BLaER1 treated with 17β-estradiol and CSF1 and Interleukin-3, amounts not matched to agents 10 nM and 100 nM (cell line): ENCODE measurements around the gene PRKRA.
"Not testable (repeated sequence)": the region's sequence is repeated elsewhere in the genome, so short reads cannot be mapped to it uniquely, and the experiment has no call there.

Experiments used
- H3K27ac ChIP-seq, 11 experiments: shearing (Covaris generic); formaldehyde crosslinking; 2 replicates each; pipeline ENCODE4 v1.8.1; 2022
- H3K27me3 ChIP-seq, 11 experiments: shearing (Covaris generic); formaldehyde crosslinking; 2 replicates each; pipeline ENCODE4 v1.8.1; 2022
- H3K36me3 ChIP-seq, 11 experiments: shearing (Covaris generic); formaldehyde crosslinking; 2 replicates each; pipeline ENCODE4 v1.8.1; 2022
- H3K4me1 ChIP-seq, 10 experiments: shearing (Covaris generic); formaldehyde crosslinking; 2 replicates each; pipeline ENCODE4 v1.8.1; 2022
- H3K4me2 ChIP-seq, 11 experiments: shearing (Covaris generic); formaldehyde crosslinking; 2 replicates each; pipeline ENCODE4 v1.8.1; 2022
- H3K4me3 ChIP-seq, 10 experiments: shearing (Covaris generic); formaldehyde crosslinking; 2 replicates each; pipeline ENCODE4 v1.8.1; 2022
- H3K9ac ChIP-seq, 11 experiments: shearing (Covaris generic); formaldehyde crosslinking; 2 replicates each; pipeline ENCODE4 v1.8.1; 2022
- H3K9me3 ChIP-seq, 11 experiments: shearing (Covaris generic); formaldehyde crosslinking; replicated peaks in 1 of 11; 2 replicates each; pipeline ENCODE4 v1.8.1; 2022
- H4K20me1 ChIP-seq, 11 experiments: shearing (Covaris generic); formaldehyde crosslinking; 2 replicates each; pipeline ENCODE4 v1.8.1; 2022
- Cebpa-rat ChIP-seq, 11 experiments: shearing (Covaris generic); IDR thresholded peaks; 2 replicates each; pipeline ENCODE4 v1.8.1; 2022

Gene PRKRA

DNA sequence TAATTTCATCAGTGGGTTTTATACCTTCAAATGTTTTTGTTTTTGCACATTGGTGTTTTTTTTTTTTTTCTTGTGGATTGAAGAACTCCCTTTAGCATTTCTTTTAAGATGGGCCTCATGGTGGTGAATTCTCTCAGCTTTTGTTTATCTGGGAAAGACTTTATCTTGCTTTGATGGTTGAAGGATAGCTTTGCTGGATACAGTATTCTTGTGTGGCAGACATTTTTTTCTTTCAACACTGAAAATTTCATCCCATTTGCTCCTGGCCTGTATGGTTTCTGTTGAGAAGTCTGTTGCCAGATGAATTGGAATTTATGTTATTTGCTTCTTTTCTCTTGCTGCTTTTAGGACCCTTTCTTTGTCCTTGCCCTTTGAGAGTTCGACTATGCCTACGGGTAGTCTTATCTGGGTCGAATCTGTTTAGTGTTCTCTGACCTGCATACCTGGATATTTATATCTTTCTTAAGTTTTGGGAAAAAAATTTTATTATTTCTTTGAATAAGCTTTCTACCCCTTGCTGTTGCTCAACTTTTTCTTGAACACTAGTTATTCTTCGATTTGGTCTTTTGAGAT lies 25.6 kb downstream of the PRKRA start:
- H3K4me1 ChIP-seq: peaks cover 3 to 7% (median 4%) of the 10 kb centered on the region in 10 experiments; a peak in 17 of 20 replicates
- no peak overlapping the region for H3K4me2 ChIP-seq
- no peak overlapping the region for H3K4me3 ChIP-seq
- H3K36me3 ChIP-seq: peaks cover 69 to 99% (median 94%) of the 10 kb centered on the region in 11 experiments
- no peak for TF ChIP-seq Cebpa-rat (IDR thresholded peaks at IDR 0.05)
- H3K9me3 ChIP-seq: peaks cover 8 to 55% (median 41%) of the 10 kb centered on the region in 11 experiments
- no peak overlapping the region for H3K9ac ChIP-seq
- H3K27me3 ChIP-seq: no peaks in the 10 kb centered on the region
- no peak overlapping the region for H3K27ac ChIP-seq
- peaks cover 0 to 5% (median 0%) of the 10 kb centered on the region in 11 experiments; a peak in 3 of 22 replicates for H4K20me1 ChIP-seq

DNA sequence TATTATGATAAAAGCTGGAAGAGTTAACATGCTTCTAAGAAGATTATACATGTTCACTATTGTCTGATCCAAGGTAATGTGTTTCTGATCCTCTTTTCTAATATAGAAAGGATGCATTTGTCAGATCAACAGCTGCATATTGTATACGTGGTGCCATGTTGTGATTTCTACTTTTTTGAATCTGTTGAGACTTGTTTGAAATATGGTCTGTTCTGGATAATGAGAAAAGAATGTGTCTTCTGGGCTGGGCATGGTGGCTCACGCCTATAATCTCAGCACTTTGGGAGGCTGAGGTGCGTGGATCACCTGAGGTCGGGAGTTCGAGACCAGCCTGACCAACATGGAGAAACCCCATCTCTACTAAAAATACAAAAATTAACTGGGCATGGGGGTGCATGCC lies 27.2 kb downstream of the PRKRA start:
- H3K27ac ChIP-seq, H3K27me3 ChIP-seq, H3K4me3 ChIP-seq, H4K20me1 ChIP-seq, H3K4me2 ChIP-seq, H3K9ac ChIP-seq: not testable (repeated sequence)
- H3K36me3 ChIP-seq: peaks cover 53 to 94% (median 78%) of the 10 kb centered on the region in 11 experiments
- peaks cover 5 to 21% (median 12%) of the 10 kb centered on the region in 10 experiments; a peak in 19 of 20 replicates for H3K4me1 ChIP-seq
- H3K9me3 ChIP-seq: peaks cover 8 to 55% (median 41%) of the 10 kb centered on the region in 11 experiments

DNA sequence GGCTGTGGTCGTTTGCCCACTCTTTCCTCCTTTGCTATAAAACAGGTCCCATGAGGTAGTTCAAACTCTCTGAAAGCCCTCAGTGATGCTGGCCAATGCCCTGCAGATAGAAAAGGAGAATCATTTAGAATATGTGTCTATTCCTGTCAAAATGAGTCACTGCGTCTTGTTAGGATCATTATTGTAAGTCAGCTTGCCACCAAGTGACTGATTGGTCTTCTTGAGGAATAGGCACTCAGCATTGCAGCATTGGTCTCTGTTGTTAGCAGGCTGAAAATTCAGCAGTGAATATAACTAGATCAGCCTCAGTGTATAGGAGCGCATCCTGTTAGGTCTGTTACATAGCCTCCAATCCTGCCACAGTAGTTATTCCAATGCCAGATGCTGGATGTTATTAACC lies 28.9 kb downstream of the PRKRA start:
- peaks cover 8 to 55% (median 41%) of the 10 kb centered on the region in 11 experiments for H3K9me3 ChIP-seq
- H3K36me3 ChIP-seq: peaks cover 41 to 86% (median 65%) of the 10 kb centered on the region in 11 experiments
- H3K4me2 ChIP-seq: no peak overlapping the region
- no peak overlapping the region for H3K27ac ChIP-seq
- TF ChIP-seq Cebpa-rat (IDR thresholded peaks at IDR 0.05): no peak
- H3K4me3 ChIP-seq: no peak overlapping the region
- no peak overlapping the region for H3K9ac ChIP-seq
- peaks cover 19 to 37% (median 25%) of the 10 kb centered on the region in 10 experiments for H3K4me1 ChIP-seq
- no peaks in the 10 kb centered on the region for H3K27me3 ChIP-seq
- H4K20me1 ChIP-seq: peaks cover 0 to 19% (median 0%) of the 10 kb centered on the region in 11 experiments; a peak in 3 of 22 replicates

DNA sequence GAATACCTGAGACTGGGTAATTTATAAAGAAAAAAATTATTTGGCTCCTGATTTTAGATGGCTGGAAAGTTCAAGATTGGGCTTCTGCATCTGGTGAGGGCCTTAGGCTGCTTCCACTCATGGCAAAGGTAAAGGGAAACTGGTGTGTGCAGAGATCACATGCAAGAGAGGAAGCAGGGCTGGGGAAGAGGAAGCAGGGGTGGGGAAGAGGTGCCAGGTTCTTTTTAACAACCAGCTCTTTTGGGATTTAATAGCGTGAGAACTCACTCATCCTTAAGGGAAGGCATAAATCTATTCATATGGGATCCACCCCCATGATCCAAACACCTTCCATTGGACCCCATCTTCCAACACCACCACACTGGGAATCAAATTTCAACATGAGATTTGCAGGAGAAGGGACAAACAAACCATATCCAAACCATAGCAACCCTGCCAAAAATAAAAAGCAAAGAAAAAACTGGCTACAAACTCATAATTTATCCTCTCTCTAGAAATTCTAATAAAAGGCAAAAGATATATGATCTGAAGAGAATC lies 30.4 kb downstream of the PRKRA start:
- Histone ChIP-seq H3K4me1 (peaks cover 29 to 53% (median 40%) of the 10 kb centered on the region in 10 experiments), H4K20me1 (peaks cover 0 to 19% (median 0%) of the 10 kb centered on the region in 11 experiments; a peak in 2 of 22 replicates), H3K4me2 (peak overlapping the region in 8 of 11 experiments; percentile 1 to 24 (median 20); a peak in 7 of 22 replicates), H3K36me3 (peaks cover 26 to 82% (median 52%) of the 10 kb centered on the region in 11 experiments), H3K4me3 (no peak overlapping the region), H3K9me3 (peaks cover 6 to 45% (median 38%) of the 10 kb centered on the region in 11 experiments), H3K27me3 (no peaks in the 10 kb centered on the region), H3K27ac (no peak overlapping the region), H3K9ac (no peak overlapping the region)
- no peak for TF ChIP-seq Cebpa-rat (IDR thresholded peaks at IDR 0.05)

DNA sequence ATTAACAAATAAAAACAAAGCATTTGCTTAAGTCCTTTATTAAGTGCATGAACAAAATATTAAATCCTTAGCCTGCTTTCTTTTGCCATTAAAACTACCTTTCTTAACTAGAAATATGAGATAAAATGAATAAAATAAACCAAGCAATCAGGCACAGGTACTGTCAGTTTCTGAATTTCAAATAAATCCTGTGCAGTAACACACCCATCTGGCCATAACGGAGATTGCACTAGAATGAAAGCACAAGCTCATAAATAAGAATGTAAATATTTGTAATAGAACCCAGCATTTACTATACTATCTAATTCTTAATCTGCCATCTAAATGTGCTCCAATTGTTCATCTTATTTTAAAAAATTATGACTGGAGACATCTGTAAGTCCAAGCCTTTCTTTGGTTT lies 31.9 kb downstream of the PRKRA start:
- Histone ChIP-seq H3K4me2 (peak overlapping the region in 2 of 11 experiments; percentile 30 to 76; a peak in 4 of 22 replicates), H3K4me1 (peaks cover 37 to 60% (median 48%) of the 10 kb centered on the region in 10 experiments), H3K9ac (no peak overlapping the region), H3K27ac (no peak overlapping the region), H3K9me3 (peaks cover 0 to 32% (median 29%) of the 10 kb centered on the region in 11 experiments; a peak in 20 of 22 replicates), H3K4me3 (no peak overlapping the region), H4K20me1 (peaks cover 0 to 19% (median 0%) of the 10 kb centered on the region in 11 experiments; a peak in 2 of 22 replicates), H3K36me3 (peaks cover 21 to 76% (median 40%) of the 10 kb centered on the region in 11 experiments; a peak in 21 of 22 replicates), H3K27me3 (no peaks in the 10 kb centered on the region)
- TF ChIP-seq Cebpa-rat (IDR thresholded peaks at IDR 0.05): no peak

DNA sequence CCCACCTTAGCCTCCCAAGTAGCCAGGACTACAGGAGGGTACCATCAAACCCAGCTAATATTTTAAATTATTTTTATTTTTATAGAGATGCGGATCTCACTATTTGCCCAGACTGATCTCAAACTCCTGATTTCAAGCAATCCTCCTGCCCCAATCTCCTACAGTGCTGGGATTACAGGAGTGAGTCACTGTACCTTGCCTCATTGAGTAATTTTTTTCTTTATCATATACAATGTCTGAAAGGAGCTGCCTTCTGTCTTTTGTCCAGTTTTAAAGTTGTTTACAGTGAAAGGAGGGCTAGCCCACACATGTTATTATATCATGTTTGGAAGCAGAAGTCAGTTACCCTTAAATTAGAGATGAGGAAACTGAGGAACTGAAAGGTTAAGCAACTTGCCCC lies 32.5 kb downstream of the PRKRA start:
- Histone ChIP-seq H3K4me1 (peaks cover 37 to 60% (median 48%) of the 10 kb centered on the region in 10 experiments), H3K4me2 (peak overlapping the region in 9 of 11 experiments; percentile 25 to 76 (median 40); a peak in 14 of 22 replicates), H4K20me1 (peaks cover 0 to 19% (median 0%) of the 10 kb centered on the region in 11 experiments; a peak in 2 of 22 replicates), H3K27me3 (no peaks in the 10 kb centered on the region), H3K27ac (peak overlapping the region in 1 of 11 experiments; percentile 12; a peak in 2 of 22 replicates), H3K9ac (peak overlapping the region in 5 of 11 experiments; percentile 0 to 32 (median 26); a peak in 5 of 22 replicates), H3K9me3 (peaks cover 0 to 25% (median 22%) of the 10 kb centered on the region in 11 experiments; a peak in 20 of 22 replicates), H3K4me3 (no peak overlapping the region), H3K36me3 (peaks cover 21 to 69% (median 33%) of the 10 kb centered on the region in 11 experiments; a peak in 21 of 22 replicates)
- TF ChIP-seq Cebpa-rat (IDR thresholded peaks at IDR 0.05): no peak

DNA sequence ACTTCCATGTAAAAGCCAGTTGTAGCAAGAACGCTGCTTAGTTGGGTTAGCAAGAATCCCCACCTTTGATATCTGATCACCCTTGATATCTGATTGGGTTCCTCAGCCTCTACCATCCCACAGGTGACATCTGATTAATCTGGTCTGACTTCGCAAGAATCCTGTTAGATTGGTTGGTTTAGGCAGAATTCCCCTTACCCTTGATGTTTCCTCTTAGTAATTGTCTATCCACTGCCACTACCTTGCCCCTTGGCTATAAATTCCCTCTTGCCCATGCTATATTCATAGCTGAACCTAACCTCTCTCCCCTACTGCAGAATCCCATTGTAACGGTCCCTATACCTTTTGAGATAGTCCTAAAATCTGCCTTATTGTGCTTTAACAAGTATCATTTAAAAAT lies 33.1 kb downstream of the PRKRA start:
- H4K20me1 ChIP-seq: peaks cover 0 to 19% (median 0%) of the 10 kb centered on the region in 11 experiments; a peak in 2 of 22 replicates

DNA sequence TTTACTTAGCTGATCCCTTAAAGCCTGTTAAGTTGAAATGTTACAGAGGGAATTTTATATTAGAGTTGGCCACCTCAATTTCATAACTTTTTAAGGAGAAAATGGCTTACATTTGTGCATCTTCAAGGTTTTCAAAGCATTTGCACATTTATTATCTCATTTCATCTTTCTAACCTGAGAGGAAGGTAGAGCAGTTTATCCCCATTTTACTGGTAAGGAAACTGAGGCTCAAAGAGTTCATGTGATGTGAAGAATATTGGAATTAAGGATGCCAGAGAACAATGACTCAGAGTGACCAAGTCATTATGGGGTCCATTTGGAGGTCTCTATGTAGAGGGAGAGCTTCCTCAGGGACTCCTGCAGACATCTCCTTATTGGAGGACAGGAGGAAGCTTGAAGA lies 35.0 kb downstream of the PRKRA start:
- TF ChIP-seq Cebpa-rat (IDR thresholded peaks at IDR 0.05): no peak
- H3K27me3 ChIP-seq: no peaks in the 10 kb centered on the region
- H3K9ac ChIP-seq: peak overlapping the region in 3 of 11 experiments; percentile 94 to 99 (median 99); a peak in 5 of 22 replicates
- peaks cover 0 to 5% (median 0%) of the 10 kb centered on the region in 11 experiments; a peak in 6 of 22 replicates for H3K9me3 ChIP-seq
- peaks cover 37 to 74% (median 57%) of the 10 kb centered on the region in 10 experiments for H3K4me1 ChIP-seq
- peaks cover 0 to 19% (median 0%) of the 10 kb centered on the region in 11 experiments; a peak in 2 of 22 replicates for H4K20me1 ChIP-seq
- peak overlapping the region in 3 of 10 experiments; percentile 13 to 70 (median 64); a peak in 3 of 20 replicates for H3K4me3 ChIP-seq
- H3K4me2 ChIP-seq: peak overlapping the region; percentile 43 to 88 (median 82); a peak in 20 of 22 replicates
- peak overlapping the region in 6 of 11 experiments; percentile 2 to 99 (median 96); a peak in 9 of 22 replicates for H3K27ac ChIP-seq
- H3K36me3 ChIP-seq: peaks cover under 1 to 44% (median 9%) of the 10 kb centered on the region in 11 experiments; a peak in 20 of 22 replicates

More for the DNA sequence above, 33.1 kb downstream of the PRKRA start:
- peak overlapping the region in 9 of 11 experiments; percentile 25 to 76 (median 40); a peak in 13 of 22 replicates for H3K4me2 ChIP-seq
- no peak for TF ChIP-seq Cebpa-rat (IDR thresholded peaks at IDR 0.05)
- H3K4me1 ChIP-seq: peaks cover 37 to 64% (median 51%) of the 10 kb centered on the region in 10 experiments
- peaks cover 0 to 20% (median 17%) of the 10 kb centered on the region in 11 experiments; a peak in 20 of 22 replicates for H3K9me3 ChIP-seq
- peak overlapping the region in 3 of 11 experiments; percentile 0 to 32 (median 26); a peak in 2 of 22 replicates for H3K9ac ChIP-seq
- peak overlapping the region in 2 of 11 experiments; percentile 9 to 12; a peak in 1 of 22 replicates for H3K27ac ChIP-seq
- peaks cover 20 to 64% (median 28%) of the 10 kb centered on the region in 11 experiments; a peak in 21 of 22 replicates for H3K36me3 ChIP-seq
- H3K4me3 ChIP-seq: no peak overlapping the region
- H3K27me3 ChIP-seq: no peaks in the 10 kb centered on the region
